HL-60 (cell line): ENCODE measurements around the gene HTR2C.

Source experiments
- GABPA ChIP-seq: IDR thresholded peaks from 2 replicates; pipeline ENCODE4 v1.6.1; 2012; ENCODE audit warnings: low read depth
- POLR2AphosphoS5 ChIP-seq: IDR thresholded peaks from 2 replicates; pipeline ENCODE4 v1.6.1; 2012; ENCODE audit warnings: low read depth
- REST ChIP-seq: IDR thresholded peaks from 2 replicates; pipeline ENCODE4 v1.6.1; 2012; ENCODE audit warnings: low read depth; ENCODE audit not compliant: insufficient replicate concordance
- SPI1 ChIP-seq: IDR thresholded peaks from 2 replicates; pipeline ENCODE4 v1.6.1; 2012; ENCODE audit warnings: low read depth, mild to moderate bottlenecking, borderline replicate concordance
- TF ChIP-seq, protein P1 (sequence below): IDR thresholded peaks from one replicate; pipeline ENCODE4 v1.5.1; 2011; ENCODE audit warnings: low read length, control low read depth, inconsistent platforms; ENCODE audit not compliant: insufficient read depth

GRCh38 chrX:114819509-114819908 lies 235.6 kb downstream of the HTR2C start:
- TF ChIP-seq, protein P1, sequence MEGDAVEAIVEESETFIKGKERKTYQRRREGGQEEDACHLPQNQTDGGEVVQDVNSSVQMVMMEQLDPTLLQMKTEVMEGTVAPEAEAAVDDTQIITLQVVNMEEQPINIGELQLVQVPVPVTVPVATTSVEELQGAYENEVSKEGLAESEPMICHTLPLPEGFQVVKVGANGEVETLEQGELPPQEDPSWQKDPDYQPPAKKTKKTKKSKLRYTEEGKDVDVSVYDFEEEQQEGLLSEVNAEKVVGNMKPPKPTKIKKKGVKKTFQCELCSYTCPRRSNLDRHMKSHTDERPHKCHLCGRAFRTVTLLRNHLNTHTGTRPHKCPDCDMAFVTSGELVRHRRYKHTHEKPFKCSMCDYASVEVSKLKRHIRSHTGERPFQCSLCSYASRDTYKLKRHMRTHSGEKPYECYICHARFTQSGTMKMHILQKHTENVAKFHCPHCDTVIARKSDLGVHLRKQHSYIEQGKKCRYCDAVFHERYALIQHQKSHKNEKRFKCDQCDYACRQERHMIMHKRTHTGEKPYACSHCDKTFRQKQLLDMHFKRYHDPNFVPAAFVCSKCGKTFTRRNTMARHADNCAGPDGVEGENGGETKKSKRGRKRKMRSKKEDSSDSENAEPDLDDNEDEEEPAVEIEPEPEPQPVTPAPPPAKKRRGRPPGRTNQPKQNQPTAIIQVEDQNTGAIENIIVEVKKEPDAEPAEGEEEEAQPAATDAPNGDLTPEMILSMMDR: no peak
- TF ChIP-seq GABPA (no peak), REST (no peak), POLR2AphosphoS5 (no peak), SPI1 (no peak)
